Right lobe of liver (tissue), 6 donors: ENCODE measurements around the gene MAP7D1. TPM values are rescaled to one million over a fixed set of nuclear protein-coding genes. Genes with fewer than 3 reads are reported as not detected.
A peak's percentile ranks its signal among the peaks of the same experiment; 100 is the strongest.

Experiments used
- ATAC-seq, 4 donors: fragments of 200-7000 bp; cut with Tn5 transposase; one replicate each; pipeline ENCODE4 v1.9.1; 2020; ENCODE audit warnings: mild to moderate bottlenecking in 4 of 4, moderate library complexity in 4 of 4
- DNase-seq, 3 donors: peaks; one replicate each; pipeline ENCODE4 v3.0.0-alpha.2; 2020
- H3K27ac ChIP-seq, 3 donors: fragments of 200-600 bp; one replicate each; pipeline ENCODE4 v1.8.0; 2022
- H3K27me3 ChIP-seq, 2 donors: fragments of 200-600 bp; one replicate each; pipeline ENCODE4 v1.8.0; 2022
- H3K36me3 ChIP-seq, 4 donors: fragments of 200-600 bp; sonication (generic) in 1 of 4; one replicate each; pipeline versions ENCODE4 v1.5.1 to v1.8.0; 2017 to 2022; ENCODE audit warnings: control low read depth in 1 of 4
- H3K4me1 ChIP-seq, 4 donors: fragments of 200-600 bp; sonication (generic) in 1 of 4; one replicate each; pipeline versions ENCODE4 v1.5.1 to v1.8.0; 2017 to 2022; ENCODE audit warnings: control low read depth in 1 of 4
- H3K4me3 ChIP-seq, 3 donors: fragments of 200-600 bp; one replicate each; pipeline ENCODE4 v1.8.0; 2022
- H3K9me3 ChIP-seq, 4 donors: fragments of 200-600 bp; sonication (generic) in 1 of 4; one replicate each; pipeline versions ENCODE4 v1.5.1 to v1.8.0; 2017 to 2022; ENCODE audit warnings: control low read depth in 1 of 4
- CTCF ChIP-seq, 4 donors: fragments of 200-600 bp in 3 of 4; fragments of 450-650 bp in 1 of 4; IDR thresholded peaks; one replicate each; pipeline versions ENCODE4 v1.5.1 to v1.8.0; 2016 to 2022; ENCODE audit warnings: antibody characterized with exemption in 4 of 4, mild to moderate bottlenecking in 2 of 4
- POLR2A ChIP-seq: fragments of 450-650 bp; IDR thresholded peaks from one replicate; pipeline ENCODE4 v1.6.1; 2017; ENCODE audit warnings: antibody characterized with exemption, mild to moderate bottlenecking
- WGBS: methylation state at CpG from one replicate; pipeline ENCODE4 v1.1.6; 2018; ENCODE audit warnings: low coverage, low lambda C conversion rate; ENCODE audit not compliant: insufficient coverage; ENCODE audit errors: missing lambda C conversion rate; 5-methylcytosine and 5-hydroxymethylcytosine counted together
- intact Hi-C, 2 donors: fragments of 100-400 bp; cut with DNase I; formaldehyde crosslinking; loops; one replicate each; pipeline versions ENCODE4 v1.11.2 to v1.14.1; 2022
- total RNA-seq, 6 experiments: library from RNA; depleted of rRNA in 2 of 6; stranded (reverse); fragments of >200 nt in 2 of 6; fragmentation: NEBNext Ultra II Directional in 3 of 6; extraction: Animal tissue kit (Norgen Biotek cat#: 25700) in 3 of 6; gene quantifications; one replicate each; pipeline versions ENCODE4 v1.1.0 to v1.2.4, GENCODE V29; 2016 to 2023
- donor health status: DM: no; HTN: yes; CAD: no.
- donor health status: DM: no; HTN: no; CAD: no.
- donor health status: DM: no; HTN: no; CAD: no.
- donor health status: DM: no; HTN: yes; CAD: no.
- donor health status: DM: no; HTN: yes; CAD: no.

Gene MAP7D1
- total RNA-seq, 6 experiments from 2014 or later: 10.2 to 28.2 (median 15.8) TPM

- DNase-seq (no peak), ATAC-seq (no peak)
- intact Hi-C loops: no loop called here
- Histone ChIP-seq H3K27me3 (no peaks in the 10 kb centered on the region), H3K4me3 (peak overlapping the region in 1 of 3 donors; percentile 17), H3K27ac (peak overlapping the region; percentile 58 to 66 (median 65)), H3K36me3 (no peaks in the 10 kb centered on the region), H3K4me1 (peaks cover 0 to 9% (median 1%) of the 10 kb centered on the region in 4 donors), H3K9me3 (no peaks in the 10 kb centered on the region)
- no CpG with 5 or more reads among the region's 4 CpGs for WGBS
- TF ChIP-seq CTCF (IDR thresholded peaks at IDR 0.05) (no peak), POLR2A (no peak)
These were observed 4.5 kb downstream of the MAP7D1 start for GRCh38 chr1:36160388-36160948.

- H3K9me3 ChIP-seq: no peaks in the 10 kb centered on the region
- ATAC-seq (peak; percentile 38 to 48 (median 42)), DNase-seq (peak in 2 of 3 donors; percentile 56 to 69)
- no peaks in the 10 kb centered on the region for H3K36me3 ChIP-seq
- no peaks in the 10 kb centered on the region for H3K27me3 ChIP-seq
- H3K27ac ChIP-seq: peak overlapping the region; percentile 58 to 66 (median 65)
- peak overlapping the region; percentile 17 to 26 (median 21) for H3K4me3 ChIP-seq
- intact Hi-C loops: no loop called here
- H3K4me1 ChIP-seq: peaks cover 0 to 9% (median 1%) of the 10 kb centered on the region in 4 donors
- WGBS: 41% methylated on average over 4 of the region's 12 CpGs
- no peak for TF ChIP-seq CTCF (IDR thresholded peaks at IDR 0.05)
- TF ChIP-seq POLR2A: no peak
These were observed 5.1 kb downstream of the MAP7D1 start for GRCh38 chr1:36160949-36161485.

GRCh38 chr1:36161641-36162531, 5.9 kb downstream of the MAP7D1 start:
- Histone ChIP-seq H3K4me1 (peaks cover 0 to 9% (median 1%) of the 10 kb centered on the region in 4 donors), H3K36me3 (no peaks in the 10 kb centered on the region), H3K9me3 (no peaks in the 10 kb centered on the region), H3K27me3 (no peaks in the 10 kb centered on the region), H3K4me3 (no peak overlapping the region), H3K27ac (peak overlapping the region; percentile 58 to 66 (median 65))
- DNase-seq (no peak), ATAC-seq (peak; percentile 19 to 51 (median 34))
- intact Hi-C loops: no loop called here
- 22% methylated on average over 9 of the region's 14 CpGs for WGBS
- TF ChIP-seq CTCF (IDR thresholded peaks at IDR 0.05): no peak
- TF ChIP-seq POLR2A: no peak

GRCh38 chr1:36162680-36163239, 6.8 kb downstream of the MAP7D1 start:
- no peaks in the 10 kb centered on the region for H3K36me3 ChIP-seq
- 90% methylated on average over 1 of the region's 1 CpG for WGBS
- ATAC-seq: no peak
- H3K9me3 ChIP-seq: no peaks in the 10 kb centered on the region
- H3K4me3 ChIP-seq: no peak overlapping the region
- DNase-seq: no peak
- intact Hi-C loops: no loop called here
- no peak for TF ChIP-seq CTCF (IDR thresholded peaks at IDR 0.05)
- no peak for TF ChIP-seq POLR2A
- H3K27me3 ChIP-seq: no peaks in the 10 kb centered on the region
- H3K4me1 ChIP-seq: peaks cover 0 to 9% (median 1%) of the 10 kb centered on the region in 4 donors
- no peak overlapping the region for H3K27ac ChIP-seq
